ENCODE results near the gene C2orf69. TPM values are rescaled to one million over a fixed set of nuclear protein-coding genes. Genes with fewer than 3 reads are reported as not detected.

C2orf69 gene
- total and polyA plus RNA-seq, 2 of the 13 experiments (the other 11 are each of a cell fraction or from before 2014, with no cell fraction given), result 4.8 to 19.3 TPM

DNA sequence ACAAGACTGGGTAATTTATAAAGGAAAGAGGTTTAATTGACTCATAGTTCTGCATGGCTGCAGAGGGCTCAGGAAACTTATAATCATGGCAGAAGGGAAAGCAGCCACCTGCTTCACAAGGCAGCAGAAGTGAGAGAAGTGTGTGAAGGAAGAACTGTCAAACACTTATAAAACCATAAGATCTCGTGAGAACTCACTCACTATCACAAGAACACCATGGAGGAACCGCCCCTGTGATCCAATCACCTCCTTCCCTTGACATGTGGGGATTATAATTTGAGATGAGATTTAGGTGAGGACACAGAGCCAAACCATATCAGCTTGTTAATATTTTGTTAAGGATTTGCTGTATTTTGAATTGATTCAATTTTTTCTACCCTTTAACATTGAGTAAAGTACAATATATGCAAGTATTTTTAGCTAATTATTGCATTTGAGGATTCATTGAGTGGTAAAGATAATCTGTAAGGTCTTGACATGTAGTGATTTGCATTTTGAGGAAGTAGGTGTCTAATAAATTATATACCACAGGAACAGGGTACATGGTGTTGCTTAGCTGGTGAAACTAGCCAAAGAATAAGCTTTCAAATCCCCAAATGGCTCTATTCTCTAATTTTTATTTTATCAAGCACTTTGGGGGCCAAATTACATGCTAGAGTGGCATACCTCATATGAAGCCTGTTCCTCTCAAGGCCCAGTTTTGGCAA, 3.9 kb upstream of the C2orf69 start:
- H3K4me3 ChIP-seq (replicated peaks in 1 of 3; ENCODE audit: insufficient read depth in 1 of 3, low read depth in 2 of 3, low read length in 3 of 3), result no peak overlapping the region
- H3K36me3 ChIP-seq (replicated peaks in 1 of 2; ENCODE audit: control insufficient read depth in 1 of 2, insufficient read depth in 2 of 2, low read length in 2 of 2), result no peaks in the 10 kb centered on the region
- peaks cover 9% of the 10 kb centered on the region for H3K4me1 ChIP-seq (ENCODE audit: insufficient read depth, low read length)
- H3K9me3 ChIP-seq (ENCODE audit: low read length), result no peaks in the 10 kb centered on the region
- ATAC-seq (no peak), DNase-seq (ENCODE audit: low spot score) (no peak), FAIRE-seq (no peak)
- no TSS peak for BruUV-seq (replicated peaks)
- no peak overlapping the region for H3K4me2 ChIP-seq (ENCODE audit: low read depth, low read length)
- ChIA-PET CTCF (ENCODE audit: low intra/inter-chr PET ratio, low total read pairs) (no interaction called here), POLR2A (no interaction called here)
- intact Hi-C loops (cut with micrococcal nuclease; ENCODE audit: unreplicated experiment), result no loop called here
- H2AFZ ChIP-seq (ENCODE audit: low read length), result no peak overlapping the region
- H3K9ac ChIP-seq (ENCODE audit: insufficient read depth, low read depth, low read length), result no peak overlapping the region
- in situ Hi-C loops (cut with HindIII; ENCODE audit: extremely low pct_ligation_motif_present, low pct_unique_long_range_greater_than_20kb), result no loop called here
- no peaks in the 10 kb centered on the region for H4K20me1 ChIP-seq (ENCODE audit: insufficient read depth, low read length)
- 84% methylated on average over 2 of the region's 2 CpGs for WGBS (ENCODE audit: low lambda C conversion rate)
- H3K27me3 ChIP-seq (ENCODE audit: control insufficient read depth in 1 of 2, insufficient read depth in 2 of 2, low read length in 2 of 2), result no peaks in the 10 kb centered on the region; a peak in 1 of 5 replicates
- H3K79me2 ChIP-seq (ENCODE audit: insufficient read depth, low read length), result peaks cover 7% of the 10 kb centered on the region
- TF ChIP-seq ZNF326 (CRISPR knock-in tag; IDR thresholded peaks at IDR 0.05; ENCODE audit: borderline replicate concordance), result no peak
- no peak for TF ChIP-seq MTF2 (CRISPR knock-in tag; IDR thresholded peaks at IDR 0.05; ENCODE audit: borderline replicate concordance)
- no peak overlapping the region for H3K27ac ChIP-seq (ENCODE audit: extremely low read length, insufficient read depth, low read length)

- H4K20me1 ChIP-seq (ENCODE audit: insufficient read depth, low read length), result 0 out of 2 replicates have a peak, but pooled peaks cover 13% of the 10 kb centered on the region
- intact Hi-C loops (cut with micrococcal nuclease; ENCODE audit: unreplicated experiment) (loop anchor here (2.0 kb wide), 1 partner anchor 44 kb away; the partner anchor contains the start of genes MAIP1 and TYW5), in situ Hi-C loops (cut with HindIII; ENCODE audit: extremely low pct_ligation_motif_present, low pct_unique_long_range_greater_than_20kb) (no loop called here)
- peaks cover 0 to 4% of the 10 kb centered on the region in 2 experiments; a peak in 1 of 5 replicates for H3K36me3 ChIP-seq (replicated peaks in 1 of 2; ENCODE audit: control insufficient read depth in 1 of 2, insufficient read depth in 2 of 2, low read length in 2 of 2)
- H3K79me2 ChIP-seq (ENCODE audit: insufficient read depth, low read length), result peaks cover 34% of the 10 kb centered on the region
- H2AFZ ChIP-seq (ENCODE audit: low read length), result peak overlapping the region; percentile 80
- ATAC-seq (peak; percentile 6), DNase-seq (ENCODE audit: low spot score) (no peak), FAIRE-seq (no peak)
- H3K4me1 ChIP-seq (ENCODE audit: insufficient read depth, low read length), result peaks cover 30% of the 10 kb centered on the region
- peak overlapping the region; percentile 97 for H3K9ac ChIP-seq (ENCODE audit: insufficient read depth, low read depth, low read length)
- peak overlapping the region; percentile 94 for H3K4me2 ChIP-seq (ENCODE audit: low read depth, low read length)
- POLR2A ChIA-PET, result interaction anchor here (0.9 to 1.3 kb wide), 3 partner anchors 10 to 30 kb away, joined by 3 to 4 read pairs (median 4); no protein-coding TSS in a partner anchor
- peak overlapping the region; percentile 95 for H3K27ac ChIP-seq (ENCODE audit: extremely low read length, insufficient read depth, low read length)
- TSS peak; percentile 83 for BruUV-seq (replicated peaks)
- peak overlapping the region; percentile 50 to 99 (median 59) for H3K4me3 ChIP-seq (replicated peaks in 1 of 3; ENCODE audit: insufficient read depth in 1 of 3, low read depth in 2 of 3, low read length in 3 of 3)
- no peaks in the 10 kb centered on the region for H3K9me3 ChIP-seq (ENCODE audit: low read length)
- CTCF ChIA-PET (ENCODE audit: low intra/inter-chr PET ratio, low total read pairs), result no interaction called here
- H3K27me3 ChIP-seq (ENCODE audit: control insufficient read depth in 1 of 2, insufficient read depth in 2 of 2, low read length in 2 of 2), result no peaks in the 10 kb centered on the region; a peak in 1 of 5 replicates
- WGBS (ENCODE audit: low lambda C conversion rate), result 28% methylated on average over 18 of the region's 18 CpGs
- TF ChIP-seq, protein P1, sequence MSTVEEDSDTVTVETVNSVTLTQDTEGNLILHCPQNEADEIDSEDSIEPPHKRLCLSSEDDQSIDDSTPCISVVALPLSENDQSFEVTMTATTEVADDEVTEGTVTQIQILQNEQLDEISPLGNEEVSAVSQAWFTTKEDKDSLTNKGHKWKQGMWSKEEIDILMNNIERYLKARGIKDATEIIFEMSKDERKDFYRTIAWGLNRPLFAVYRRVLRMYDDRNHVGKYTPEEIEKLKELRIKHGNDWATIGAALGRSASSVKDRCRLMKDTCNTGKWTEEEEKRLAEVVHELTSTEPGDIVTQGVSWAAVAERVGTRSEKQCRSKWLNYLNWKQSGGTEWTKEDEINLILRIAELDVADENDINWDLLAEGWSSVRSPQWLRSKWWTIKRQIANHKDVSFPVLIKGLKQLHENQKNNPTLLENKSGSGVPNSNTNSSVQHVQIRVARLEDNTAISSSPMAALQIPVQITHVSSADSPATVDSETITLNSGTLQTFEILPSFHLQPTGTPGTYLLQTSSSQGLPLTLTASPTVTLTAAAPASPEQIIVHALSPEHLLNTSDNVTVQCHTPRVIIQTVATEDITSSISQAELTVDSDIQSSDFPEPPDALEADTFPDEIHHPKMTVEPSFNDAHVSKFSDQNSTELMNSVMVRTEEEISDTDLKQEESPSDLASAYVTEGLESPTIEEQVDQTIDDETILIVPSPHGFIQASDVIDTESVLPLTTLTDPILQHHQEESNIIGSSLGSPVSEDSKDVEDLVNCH (CRISPR knock-in tag; IDR thresholded peaks at IDR 0.05), result 0 out of 2 replicates have a peak, but pooled peaks have one; percentile 85
- TF ChIP-seq ZFP1 (CRISPR knock-in tag; IDR thresholded peaks at IDR 0.05), result 0 out of 2 replicates have a peak, but pooled peaks have one; percentile 6
- 0 out of 2 replicates have a peak, but pooled peaks have one; percentile 60 for TF ChIP-seq NCOA1 (CRISPR knock-in tag; IDR thresholded peaks at IDR 0.05)
- peak; percentile 75 for TF ChIP-seq ZNF430 (CRISPR knock-in tag; IDR thresholded peaks at IDR 0.05)
- TF ChIP-seq ZNF276 (CRISPR knock-in tag; IDR thresholded peaks at IDR 0.05; ENCODE audit: low read depth), result no peak
- 0 out of 2 replicates have a peak, but pooled peaks have one; percentile 29 for TF ChIP-seq ZNF121 (CRISPR knock-in tag; IDR thresholded peaks at IDR 0.05)
- TF ChIP-seq ZNF776 (CRISPR knock-in tag; IDR thresholded peaks at IDR 0.05), result no peak
- peak; percentile 9; the same call in 1 of the 2 replicates for TF ChIP-seq ZNF775 (CRISPR knock-in tag; IDR thresholded peaks at IDR 0.05; ENCODE audit: borderline replicate concordance)
- TF ChIP-seq RAD21 (CRISPR knock-in tag; IDR thresholded peaks at IDR 0.05), result 0 out of 2 replicates have a peak, but pooled peaks have one; percentile 10
These were observed 598 bp upstream of the C2orf69 start for GRCh38 chr2:199910338-199911051.

All from HepG2 (cell line).